GM18907 (cell line): ENCODE data around the gene PRDX3.

Experiments used
- ATAC-seq: cut with Tn5 transposase; IDR thresholded peaks from one replicate; pipeline ENCODE4 v1.9.1; 2021; ENCODE audit warnings: mild to moderate bottlenecking, moderate library complexity; ENCODE audit not compliant: unreplicated experiment

The PRDX3 gene

DNA sequence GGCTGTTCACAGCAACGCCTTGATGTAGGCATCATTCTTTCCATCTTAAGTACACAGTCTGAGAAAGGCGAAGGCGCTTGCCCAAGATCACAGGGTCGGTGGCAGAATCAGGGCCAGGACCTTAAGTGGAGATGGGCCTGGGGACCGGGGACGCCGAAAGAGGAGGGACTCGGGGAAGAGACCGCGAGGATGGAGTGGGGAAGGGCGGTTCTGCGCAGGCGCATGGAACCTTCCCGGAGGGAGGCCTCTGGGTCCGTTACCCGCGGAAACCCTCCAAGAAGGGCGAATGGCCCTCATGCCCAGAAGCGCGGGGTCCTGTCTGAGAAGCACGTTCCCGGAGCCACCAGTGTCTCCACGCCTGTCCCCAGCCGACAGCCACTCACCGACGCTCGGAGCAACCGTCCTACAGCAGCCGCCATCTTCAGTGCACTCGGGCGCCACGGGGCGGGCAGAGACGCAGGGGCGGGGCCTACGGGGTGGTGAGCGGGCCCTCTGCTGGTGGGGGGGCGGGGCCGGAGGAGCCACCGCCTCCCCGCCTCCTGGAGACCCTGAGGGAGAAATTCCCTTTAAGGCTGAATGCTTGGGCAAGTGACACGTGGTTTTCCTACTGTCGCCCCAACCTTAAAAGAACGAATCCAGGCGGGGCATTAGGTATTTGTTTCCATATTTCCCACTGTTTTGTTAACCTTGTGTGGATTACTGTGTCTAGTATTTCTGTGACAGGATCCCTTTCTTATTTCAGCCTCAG is at the start of gene PRDX3:
Gene PRDX3 (minus strand): TSS at position 441 of the 748 bp plus-strand sequence. CDS start 22 bp downstream, at position 419.
- ATAC-seq, result peak; percentile 92

DNA sequence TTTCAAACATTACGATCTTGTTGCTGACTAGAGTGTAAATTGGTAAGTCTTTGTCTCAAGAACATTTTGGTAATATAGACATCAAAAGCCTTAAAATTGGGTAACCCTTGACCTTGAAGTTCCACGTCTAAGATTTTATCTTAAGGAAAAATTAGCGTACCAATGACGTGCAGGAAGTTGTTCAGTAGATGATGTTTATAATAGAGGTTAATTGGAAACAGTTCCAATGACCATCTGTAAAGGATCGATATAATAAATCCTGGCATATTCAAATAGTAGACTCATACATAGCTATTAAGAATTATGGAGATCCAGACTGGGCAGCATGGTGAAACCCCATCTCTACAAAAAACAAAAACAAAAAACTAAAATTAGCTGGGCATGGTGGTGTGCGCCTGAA is 49.2 kb upstream of the PRDX3 start:
- no peak for ATAC-seq

DNA sequence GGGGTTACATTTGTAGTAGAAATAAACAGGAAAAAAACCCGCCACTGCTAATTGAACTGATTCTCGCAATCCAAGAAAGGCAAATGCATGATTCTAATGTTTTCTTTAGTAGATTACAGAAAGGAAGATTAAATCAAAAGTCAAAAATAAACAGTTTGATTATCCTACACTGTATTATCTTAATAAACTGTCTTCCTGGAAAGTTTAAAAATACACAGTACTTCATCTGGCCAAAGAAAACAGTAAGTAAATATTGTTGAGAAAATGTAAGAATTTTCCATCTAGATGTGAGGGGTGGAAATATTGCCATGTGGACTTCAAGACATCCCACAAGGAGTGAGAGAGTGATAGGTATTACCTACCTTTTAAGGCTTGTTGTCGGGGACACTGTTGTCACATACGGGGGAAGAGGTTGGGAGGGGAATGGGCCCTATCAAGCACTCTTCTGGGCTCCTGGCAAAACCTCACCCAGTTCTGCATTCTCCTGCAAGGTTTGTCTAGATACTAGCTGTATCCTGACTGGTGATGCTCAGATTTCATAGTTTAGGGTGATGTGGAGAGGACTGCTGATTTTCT is 46.6 kb upstream of the PRDX3 start:
- ATAC-seq, result no peak

DNA sequence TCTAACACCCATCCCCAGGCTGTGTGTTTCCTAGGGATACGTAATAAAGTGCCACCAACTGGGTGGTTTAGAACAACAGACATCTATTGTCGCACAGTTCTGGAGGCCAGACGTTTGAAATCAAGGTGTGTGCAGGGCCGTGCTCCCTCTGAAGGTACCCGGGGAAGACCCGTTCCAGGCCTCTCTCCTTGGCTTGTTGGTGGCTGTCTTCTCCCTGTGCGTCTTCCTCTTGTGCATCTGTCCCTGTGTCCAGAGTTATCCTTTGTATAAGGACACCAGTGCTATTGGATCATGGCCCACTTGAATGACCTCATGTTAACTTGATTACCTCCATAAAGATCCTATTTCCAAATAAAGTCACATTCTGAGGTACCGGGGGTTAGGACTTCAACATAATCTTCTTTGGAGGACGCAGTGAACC is 44.4 kb upstream of the PRDX3 start:
- no peak for ATAC-seq

DNA sequence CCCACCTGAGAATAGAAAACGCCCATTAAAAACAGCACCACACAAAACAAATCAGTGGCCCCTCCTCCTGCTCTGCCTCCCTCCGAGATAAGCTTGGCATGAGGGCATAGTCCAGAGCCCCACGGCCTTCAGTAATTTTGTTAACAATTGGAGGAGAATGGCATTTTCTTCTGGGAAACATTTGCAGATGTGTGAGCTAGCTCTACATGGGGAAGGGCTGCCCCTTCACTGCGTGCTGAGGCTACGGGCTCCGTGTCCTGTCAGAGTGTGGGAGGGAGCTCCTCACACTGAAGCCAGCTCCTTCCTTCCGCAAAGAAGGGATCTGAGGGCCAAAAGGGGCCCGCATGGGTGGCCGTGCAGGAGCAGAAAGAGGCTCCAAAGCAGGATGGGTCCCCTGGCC is 43.9 kb upstream of the PRDX3 start:
- ATAC-seq, result no peak

DNA sequence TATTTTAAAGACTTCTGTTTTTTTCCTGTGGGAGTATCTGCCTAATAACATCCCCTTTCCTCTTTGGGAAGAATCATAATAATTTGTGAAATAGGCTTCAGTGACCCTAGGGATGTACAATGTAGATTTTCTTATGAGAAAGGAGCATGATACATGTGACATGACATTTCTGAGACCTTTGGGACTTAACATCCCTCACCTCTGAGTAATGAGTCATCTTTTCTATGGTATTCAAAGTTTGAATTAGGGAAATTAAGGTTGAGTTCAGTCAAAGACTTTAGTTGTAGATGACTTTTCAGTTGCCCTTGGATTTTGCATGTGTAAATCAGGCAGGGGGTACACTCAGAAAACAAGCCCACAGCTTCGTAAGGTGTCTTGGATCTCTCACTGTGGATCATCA is 43.1 kb upstream of the PRDX3 start:
- peak; percentile 45 for ATAC-seq

DNA sequence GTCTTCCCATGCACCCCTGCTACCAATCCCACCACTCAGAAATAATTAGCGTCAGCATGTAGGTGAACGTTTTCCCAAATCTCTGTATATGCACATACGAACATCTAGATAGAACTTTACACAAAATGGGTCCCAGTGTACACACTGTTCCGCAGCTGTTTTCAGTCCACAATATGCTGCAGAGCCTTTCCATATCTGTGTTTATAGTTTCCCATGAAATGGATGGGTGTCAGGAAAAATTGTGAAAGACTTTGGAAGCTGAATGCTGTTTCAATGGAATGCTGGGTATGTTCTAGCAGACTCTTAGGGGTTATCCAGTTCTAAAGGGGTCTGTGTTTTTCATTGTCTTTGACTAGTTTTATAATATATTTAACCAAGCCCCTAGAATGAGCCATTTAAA is 42.6 kb upstream of the PRDX3 start:
- ATAC-seq, result no peak

DNA sequence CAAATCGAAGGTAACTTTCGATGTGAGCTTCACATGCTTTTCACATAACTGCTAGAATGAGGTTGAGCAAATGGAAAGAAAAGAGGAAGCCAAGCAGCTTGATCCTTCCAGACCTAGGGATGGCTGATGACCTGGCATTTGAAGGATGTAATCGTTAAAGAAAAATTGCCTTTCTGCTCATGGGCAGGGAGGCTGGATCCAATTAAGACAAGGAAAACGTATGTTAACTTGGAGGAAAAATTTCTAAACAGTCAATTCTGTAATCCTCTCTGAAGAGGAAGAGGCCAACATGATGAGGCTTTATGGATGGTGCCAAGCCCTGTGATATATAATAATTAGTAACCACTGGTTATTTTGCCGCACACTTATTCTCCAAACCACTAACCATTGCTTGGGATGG is 41.3 kb upstream of the PRDX3 start:
- ATAC-seq, result no peak

DNA sequence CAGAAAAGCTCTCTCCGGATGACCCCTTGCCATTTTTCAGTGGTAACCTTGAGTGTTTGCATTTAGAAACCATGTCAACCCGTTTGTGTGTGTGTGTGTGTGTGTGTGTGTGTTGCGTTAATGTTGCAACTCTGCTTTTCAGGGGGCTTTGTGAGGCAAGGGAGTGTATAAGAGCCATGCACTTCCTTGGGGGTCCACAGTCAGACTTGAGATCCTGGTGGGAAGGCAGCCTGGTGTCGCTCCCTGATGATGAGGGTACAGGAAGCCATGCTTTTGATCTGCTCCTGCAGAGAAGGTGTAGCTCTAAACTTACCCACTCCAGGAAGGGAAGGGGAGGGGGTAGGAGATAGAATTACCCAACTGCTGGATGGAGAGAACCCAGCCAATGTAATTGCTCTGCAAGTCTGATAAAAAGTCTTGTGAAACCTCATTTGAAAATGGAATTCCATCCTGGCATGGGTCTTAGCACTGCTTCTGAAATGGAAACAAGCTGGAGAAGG is 39.4 kb upstream of the PRDX3 start:
- ATAC-seq, result no peak

DNA sequence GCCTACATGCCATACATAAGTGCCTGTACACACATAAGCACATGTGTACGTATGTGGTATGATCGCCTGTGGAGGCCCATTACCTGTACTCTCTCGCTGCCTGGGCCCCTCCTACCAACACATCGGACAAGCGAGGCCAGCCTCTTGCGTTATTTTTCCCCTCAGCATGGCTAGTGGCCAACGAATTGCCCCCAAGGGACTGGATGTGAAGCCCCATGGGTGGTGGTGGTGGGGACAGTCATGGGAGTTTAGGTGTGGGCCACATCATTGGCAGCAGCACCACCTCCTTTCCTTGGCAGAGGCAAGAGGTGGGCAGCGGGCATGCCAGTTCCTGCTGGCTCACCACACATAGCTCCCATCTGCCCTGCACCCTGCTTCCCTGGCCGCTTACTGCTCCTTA is 38.8 kb upstream of the PRDX3 start:
- ATAC-seq, result no peak

DNA sequence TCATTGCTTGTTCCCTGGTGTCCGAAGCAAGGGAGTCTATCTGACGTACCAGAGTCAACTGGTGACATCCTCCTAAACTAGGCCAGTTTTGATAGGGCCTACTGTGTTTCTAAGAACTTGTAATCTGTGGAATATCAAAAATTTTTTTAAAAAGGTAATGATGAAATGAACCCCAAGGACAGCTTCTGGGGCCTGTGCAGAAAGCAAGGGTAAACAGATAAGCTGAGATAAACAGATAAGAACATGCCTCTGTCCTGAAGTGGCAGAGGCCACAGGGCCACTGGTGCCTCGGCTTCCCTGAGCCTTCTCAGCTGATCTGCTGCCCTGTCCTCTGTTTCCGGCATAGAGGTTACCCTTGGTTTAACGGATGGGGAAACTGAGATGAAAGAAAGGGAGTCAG is 37.5 kb upstream of the PRDX3 start:
- ATAC-seq, result no peak

DNA sequence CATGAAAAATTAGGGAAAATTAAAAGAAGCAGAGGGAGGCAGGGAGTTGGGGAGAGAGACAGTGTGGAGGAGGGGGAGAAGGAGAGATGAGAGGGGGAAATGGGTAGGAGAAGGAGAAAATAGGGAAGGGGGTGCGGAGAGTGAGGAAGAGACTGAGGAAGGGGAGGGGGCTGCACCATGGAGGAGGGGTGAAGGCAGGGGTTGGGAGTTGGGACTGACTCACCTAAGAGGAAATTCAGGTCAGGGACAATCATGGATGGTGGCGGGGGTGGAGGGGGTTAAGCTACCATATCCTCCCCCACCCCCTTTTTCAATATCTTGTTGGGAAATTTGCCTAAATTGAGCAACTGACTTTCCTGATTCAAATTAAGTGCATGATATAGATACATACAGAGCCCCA is 36.8 kb upstream of the PRDX3 start:
- no peak for ATAC-seq

DNA sequence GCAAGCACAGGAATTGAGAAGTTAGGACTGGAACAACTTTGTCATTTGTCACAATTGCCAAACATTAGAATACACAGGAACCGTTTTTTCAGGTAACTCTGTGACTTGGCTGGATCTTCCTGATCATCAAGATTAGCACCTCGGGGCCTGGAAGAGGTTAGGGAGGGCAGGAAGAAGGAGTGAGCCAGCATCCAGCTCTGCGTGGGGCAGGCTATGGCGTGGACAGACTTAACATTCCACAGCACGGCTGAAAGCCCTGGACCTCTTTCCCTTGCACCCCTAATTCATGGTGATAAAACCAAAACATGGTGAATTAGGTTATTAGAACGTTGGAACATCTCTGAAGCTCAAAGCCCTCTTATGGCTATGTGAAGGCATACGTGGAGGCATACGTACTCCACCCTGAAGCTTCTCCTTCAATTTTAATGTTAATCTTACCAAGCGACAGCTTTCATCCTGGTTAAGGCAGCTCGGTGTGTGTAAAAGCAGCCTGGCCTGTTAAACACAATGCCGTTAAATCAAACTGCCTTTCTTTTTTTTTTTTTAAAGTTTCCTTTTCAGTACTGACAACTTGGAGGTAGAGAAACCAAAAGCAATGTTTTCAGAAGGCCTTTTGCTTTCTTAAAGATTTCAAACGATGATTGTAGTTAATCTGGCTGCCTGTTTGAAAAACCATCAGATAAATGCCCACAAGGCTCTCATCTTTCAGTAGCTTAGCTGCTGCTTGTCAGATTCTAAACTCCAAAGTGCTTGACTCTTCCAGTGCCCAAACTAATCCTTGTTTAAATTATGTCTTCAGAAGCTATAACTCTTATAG is 33.2 kb upstream of the PRDX3 start:
- ATAC-seq, result no peak

DNA sequence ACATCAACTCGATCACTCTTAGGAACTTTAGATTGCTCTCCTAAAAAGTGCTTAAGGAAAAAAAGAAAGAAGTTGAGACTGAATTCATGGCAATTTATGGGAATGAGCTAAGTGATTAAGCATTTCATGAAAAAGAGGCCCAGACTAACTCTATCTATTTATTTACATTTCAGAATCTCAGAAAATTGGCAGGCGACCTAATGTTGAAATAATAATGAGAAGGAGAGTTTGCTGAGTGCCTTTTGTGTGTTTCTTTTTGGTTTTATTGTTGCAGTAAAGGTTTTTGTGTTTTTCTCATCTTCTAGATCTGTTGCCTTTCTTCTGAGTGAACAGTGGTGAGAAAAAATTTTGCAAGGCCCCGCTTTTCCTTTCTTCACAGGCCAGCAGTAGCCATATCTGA is 32.6 kb upstream of the PRDX3 start:
- no peak for ATAC-seq

DNA sequence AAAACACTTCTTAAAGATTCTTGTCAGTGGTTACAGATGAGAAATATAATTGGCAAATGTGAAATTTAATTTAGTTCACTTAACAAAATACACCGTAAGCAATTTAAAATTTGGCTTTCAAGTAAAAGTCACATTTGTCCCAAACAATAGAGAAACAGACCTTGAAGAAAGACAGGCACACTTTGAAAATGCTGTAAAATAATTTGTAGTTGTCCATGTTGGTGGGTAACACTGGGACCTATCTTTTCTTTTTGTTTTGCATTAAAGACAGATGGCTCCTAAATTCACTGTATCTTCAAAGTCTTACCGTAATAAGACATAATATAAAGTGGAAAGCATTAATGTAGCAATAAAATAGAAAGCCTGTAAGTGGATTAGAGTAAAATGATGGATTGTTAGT is 32.0 kb upstream of the PRDX3 start:
- no peak for ATAC-seq

DNA sequence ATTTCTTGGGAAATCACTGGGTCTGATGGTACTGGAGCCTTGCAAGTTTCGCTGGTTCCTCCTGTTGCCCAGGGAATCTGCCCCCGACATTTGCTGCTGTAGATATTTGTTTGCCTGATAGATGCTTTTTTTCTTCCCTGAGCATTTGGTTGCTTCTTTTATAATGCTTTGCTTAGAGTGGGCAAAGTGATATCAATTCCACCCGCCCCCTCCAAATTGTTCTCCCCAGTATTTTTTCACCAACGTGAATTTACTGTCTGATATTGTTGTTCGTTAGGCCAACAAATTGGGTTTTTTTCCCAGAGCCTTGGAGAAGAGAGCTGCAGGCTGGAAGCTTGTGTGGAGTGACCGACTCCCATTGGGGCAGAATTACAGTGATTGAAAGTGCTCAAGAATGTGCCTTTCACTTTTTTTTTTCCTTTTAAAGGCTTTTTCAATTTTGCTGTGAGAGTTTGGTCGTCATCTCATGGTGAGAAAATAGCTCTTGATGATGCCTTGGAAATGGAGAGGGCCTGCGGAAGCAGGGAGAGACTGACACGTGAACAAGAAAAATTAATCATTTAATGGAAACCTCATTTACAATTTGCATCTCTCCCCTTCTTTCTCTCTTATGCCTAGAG is 31.2 kb upstream of the PRDX3 start:
- ATAC-seq, result no peak

DNA sequence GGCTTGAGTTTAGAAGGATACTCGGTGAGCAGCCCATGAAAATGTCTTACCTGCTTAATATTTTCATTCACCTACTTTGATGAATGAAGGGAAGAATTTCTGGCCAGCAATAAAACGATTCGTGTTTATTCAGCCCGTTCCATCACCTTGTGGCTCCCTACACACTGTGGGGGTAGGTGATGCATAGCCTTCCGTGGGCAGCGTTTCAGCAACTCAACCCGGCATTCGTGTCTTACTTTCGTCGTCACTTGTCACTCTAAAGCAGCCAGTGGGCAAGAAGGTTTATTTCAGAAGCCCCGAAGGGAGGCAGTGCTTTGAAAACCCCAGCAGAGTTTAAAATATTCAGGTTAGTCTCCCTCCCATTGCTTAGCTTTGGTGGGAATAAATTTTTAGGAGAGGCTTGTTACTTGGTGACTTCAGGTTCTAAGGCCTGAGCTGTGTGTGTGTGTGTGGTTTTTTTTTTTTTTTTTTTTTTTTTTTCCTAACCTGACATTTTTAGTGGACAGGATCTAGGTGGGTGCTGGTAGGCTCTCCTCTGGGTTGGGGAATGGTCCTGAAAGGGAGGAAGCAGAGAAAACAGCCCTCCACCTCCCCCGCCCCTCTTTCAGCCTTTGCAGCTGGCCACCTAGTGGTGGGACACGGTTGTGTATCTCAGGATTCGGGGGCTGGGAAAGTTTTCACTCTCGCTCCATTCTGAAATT is 30.6 kb upstream of the PRDX3 start:
- ATAC-seq, result no peak

DNA sequence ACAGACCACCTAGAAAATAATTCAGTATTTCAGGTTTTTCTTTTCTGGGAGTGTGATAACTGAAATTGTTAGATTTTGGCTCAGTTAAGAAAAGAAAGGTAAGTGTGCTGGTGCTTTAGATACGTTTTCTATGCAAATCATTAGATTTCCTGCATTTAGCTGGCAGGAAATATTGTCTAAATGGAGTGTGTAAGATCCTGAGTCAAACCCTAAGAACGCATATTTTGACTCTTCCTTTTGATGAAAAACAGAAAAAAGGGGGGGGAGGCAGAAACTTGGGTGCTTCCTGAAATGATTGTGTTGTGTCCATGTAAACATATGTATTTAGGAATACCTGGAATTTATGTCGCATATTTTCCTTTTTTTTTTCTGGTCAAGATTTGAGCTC is 29.9 kb upstream of the PRDX3 start:
- no peak for ATAC-seq

DNA sequence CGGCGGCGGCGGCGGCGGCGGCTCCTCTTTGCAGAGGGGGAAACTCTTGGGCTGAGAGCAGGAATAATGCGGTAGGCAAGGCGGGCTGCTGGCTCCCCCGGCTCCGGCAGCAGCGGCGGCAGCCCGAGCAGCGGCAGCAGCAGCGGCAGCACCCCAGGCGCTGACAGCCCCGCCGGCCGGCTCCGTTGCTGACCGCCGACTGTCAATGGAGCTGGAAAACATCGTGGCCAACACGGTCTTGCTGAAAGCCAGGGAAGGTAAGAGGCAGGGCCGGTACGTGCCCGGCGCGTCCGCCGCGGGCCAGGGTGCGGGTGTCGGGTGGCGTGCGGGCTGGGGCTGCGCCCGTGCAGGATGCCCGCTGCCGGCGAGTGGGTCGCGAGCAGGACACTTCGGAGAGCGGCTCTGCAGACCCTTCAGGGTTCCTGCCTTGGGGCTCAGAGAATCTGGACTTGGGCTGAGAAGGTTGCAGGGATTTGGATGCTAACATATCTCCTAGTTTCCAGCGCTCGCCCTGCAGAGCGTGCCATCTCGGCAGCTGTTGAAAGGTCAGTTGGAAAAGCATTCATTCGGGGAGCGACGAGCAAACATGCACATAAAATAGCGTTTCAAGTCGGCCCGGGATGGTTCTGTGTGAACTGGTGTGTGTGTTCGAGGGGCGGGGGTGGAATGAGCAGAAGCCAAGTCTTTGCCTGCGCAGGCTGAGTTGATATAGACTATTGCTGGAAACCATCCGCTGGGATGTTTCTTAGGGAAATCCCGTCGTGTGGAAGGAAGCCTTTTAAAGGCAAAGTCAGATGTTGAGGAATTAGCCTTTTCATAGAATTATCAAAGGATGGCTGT is 29.3 kb upstream of the PRDX3 start:
- ATAC-seq, result peak; percentile 13

DNA sequence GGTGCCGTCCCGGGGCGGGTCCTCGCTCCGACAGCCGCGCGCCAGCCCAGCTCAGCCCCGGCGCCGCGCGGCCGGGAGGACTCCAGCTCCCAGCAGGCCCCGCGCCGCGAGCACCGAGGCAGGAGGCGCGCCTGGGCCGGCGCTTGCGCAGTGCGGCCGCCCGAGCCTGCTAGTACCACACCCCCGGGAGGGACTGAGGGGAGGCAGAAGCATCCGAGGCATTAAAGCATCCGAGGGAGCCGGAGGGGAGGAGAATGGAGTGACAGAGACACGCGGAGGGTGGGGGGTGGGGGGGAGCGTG is 28.7 kb upstream of the PRDX3 start, which contains the start of gene GRK5:
Gene GRK5 (plus strand): TSS at position 206 of the 301 bp plus-strand sequence. CDS start 347 bp downstream, outside the sequence.
- peak; percentile 75 for ATAC-seq
